ENCODE data around the gene PRKN.

- TF ChIP-seq CTCF (IDR thresholded peaks at IDR 0.05) (no peak), POLR2A (IDR thresholded peaks at IDR 0.05) (no peak)
Observed at GRCh38 chr6:161503570-161503969, 1224.0 kb downstream of the PRKN start.
